ENCODE data around the gene GNLY.

DNA sequence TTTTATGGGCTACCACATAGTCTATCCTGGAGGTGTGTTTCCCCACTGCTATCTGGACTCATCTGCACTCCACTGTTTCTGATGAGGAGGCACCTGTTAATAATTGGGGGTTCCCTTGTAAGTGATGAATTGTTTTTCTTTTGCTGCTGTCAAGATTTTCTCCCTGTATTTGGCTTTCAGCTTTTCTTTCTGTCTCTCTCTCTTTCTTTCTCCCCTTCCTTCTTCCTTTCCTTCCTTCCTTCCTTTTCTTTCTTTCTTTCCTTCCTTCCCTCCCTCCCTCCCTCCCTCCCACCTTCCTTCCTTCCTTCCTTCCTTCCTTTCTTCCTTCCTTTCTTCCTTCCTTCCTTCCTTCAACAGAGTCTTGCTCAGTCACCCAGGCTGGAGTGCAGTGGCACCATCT lies 9.2 kb downstream of the GNLY start:
- TF ChIP-seq CREB1 (IDR thresholded peaks at IDR 0.05; ENCODE audit: low read depth) (no peak), EP300 (IDR thresholded peaks at IDR 0.05; ENCODE audit: borderline replicate concordance) (no peak), NFIC (IDR thresholded peaks at IDR 0.05) (no peak), TAF1 (IDR thresholded peaks at IDR 0.05; ENCODE audit: low read depth) (no peak), EGR1 (IDR thresholded peaks at IDR 0.05) (no peak), RAD21 (IDR thresholded peaks at IDR 0.05; ENCODE audit: low read depth) (no peak), CEBPB (IDR thresholded peaks at IDR 0.05) (no peak), TCF12 (IDR thresholded peaks at IDR 0.05; ENCODE audit: low read depth) (no peak), ZBTB7A (IDR thresholded peaks at IDR 0.05; ENCODE audit: low read depth) (no peak), YY1 (IDR thresholded peaks at IDR 0.05; ENCODE audit: low read depth) (no peak)
- TF ChIP-seq, protein P1, sequence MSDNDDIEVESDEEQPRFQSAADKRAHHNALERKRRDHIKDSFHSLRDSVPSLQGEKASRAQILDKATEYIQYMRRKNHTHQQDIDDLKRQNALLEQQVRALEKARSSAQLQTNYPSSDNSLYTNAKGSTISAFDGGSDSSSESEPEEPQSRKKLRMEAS (IDR thresholded peaks at IDR 0.05) = no peak
- TF ChIP-seq, protein P2, sequence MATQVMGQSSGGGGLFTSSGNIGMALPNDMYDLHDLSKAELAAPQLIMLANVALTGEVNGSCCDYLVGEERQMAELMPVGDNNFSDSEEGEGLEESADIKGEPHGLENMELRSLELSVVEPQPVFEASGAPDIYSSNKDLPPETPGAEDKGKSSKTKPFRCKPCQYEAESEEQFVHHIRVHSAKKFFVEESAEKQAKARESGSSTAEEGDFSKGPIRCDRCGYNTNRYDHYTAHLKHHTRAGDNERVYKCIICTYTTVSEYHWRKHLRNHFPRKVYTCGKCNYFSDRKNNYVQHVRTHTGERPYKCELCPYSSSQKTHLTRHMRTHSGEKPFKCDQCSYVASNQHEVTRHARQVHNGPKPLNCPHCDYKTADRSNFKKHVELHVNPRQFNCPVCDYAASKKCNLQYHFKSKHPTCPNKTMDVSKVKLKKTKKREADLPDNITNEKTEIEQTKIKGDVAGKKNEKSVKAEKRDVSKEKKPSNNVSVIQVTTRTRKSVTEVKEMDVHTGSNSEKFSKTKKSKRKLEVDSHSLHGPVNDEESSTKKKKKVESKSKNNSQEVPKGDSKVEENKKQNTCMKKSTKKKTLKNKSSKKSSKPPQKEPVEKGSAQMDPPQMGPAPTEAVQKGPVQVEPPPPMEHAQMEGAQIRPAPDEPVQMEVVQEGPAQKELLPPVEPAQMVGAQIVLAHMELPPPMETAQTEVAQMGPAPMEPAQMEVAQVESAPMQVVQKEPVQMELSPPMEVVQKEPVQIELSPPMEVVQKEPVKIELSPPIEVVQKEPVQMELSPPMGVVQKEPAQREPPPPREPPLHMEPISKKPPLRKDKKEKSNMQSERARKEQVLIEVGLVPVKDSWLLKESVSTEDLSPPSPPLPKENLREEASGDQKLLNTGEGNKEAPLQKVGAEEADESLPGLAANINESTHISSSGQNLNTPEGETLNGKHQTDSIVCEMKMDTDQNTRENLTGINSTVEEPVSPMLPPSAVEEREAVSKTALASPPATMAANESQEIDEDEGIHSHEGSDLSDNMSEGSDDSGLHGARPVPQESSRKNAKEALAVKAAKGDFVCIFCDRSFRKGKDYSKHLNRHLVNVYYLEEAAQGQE (IDR thresholded peaks at IDR 0.05; ENCODE audit: low read depth) = no peak
- TF ChIP-seq, protein P3, sequence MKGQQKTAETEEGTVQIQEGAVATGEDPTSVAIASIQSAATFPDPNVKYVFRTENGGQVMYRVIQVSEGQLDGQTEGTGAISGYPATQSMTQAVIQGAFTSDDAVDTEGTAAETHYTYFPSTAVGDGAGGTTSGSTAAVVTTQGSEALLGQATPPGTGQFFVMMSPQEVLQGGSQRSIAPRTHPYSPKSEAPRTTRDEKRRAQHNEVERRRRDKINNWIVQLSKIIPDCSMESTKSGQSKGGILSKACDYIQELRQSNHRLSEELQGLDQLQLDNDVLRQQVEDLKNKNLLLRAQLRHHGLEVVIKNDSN (IDR thresholded peaks at IDR 0.05) = no peak

Measured in Ishikawa (cell line).